HG03139 (cell line): ENCODE data around the gene MYRIP.
"Not testable (repeated sequence)": the region's sequence is repeated elsewhere in the genome, so short reads cannot be mapped to it uniquely, and the experiment has no call there.

Source experiments
- ATAC-seq: cut with Tn5 transposase; IDR thresholded peaks from one replicate; pipeline ENCODE4 v1.9.1; 2021; ENCODE audit not compliant: unreplicated experiment

Gene MYRIP

GRCh38 chr3:40258555-40258954 is 449.1 kb downstream of the MYRIP start:
- ATAC-seq, result no peak

GRCh38 chr3:40262331-40262730 is 452.9 kb downstream of the MYRIP start:
- ATAC-seq, result no peak

- ATAC-seq, result no peak
These were observed 455.0 kb downstream of the MYRIP start for GRCh38 chr3:40264451-40264850.

DNA sequence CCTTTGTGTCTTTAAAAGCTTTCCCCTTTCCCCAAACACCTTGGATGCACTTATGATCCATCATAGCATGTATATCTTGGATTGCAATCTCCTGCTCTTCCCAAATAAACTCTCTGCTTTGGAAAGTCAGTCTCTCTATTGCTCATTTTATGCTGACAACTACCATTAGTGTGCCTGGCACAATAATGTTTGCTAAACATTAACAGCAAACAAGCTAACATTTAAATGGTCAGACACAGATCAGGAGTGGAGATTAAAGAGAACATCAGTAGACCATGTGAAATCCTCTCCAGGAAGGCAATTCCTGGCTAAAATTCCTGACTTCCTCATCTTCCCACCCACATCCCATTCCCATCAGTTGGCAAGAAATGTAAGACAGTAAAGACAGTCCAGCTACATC is 455.8 kb downstream of the MYRIP start:
- no peak for ATAC-seq

- ATAC-seq, result no peak
These were observed 458.7 kb downstream of the MYRIP start for GRCh38 chr3:40267937-40268724.

DNA sequence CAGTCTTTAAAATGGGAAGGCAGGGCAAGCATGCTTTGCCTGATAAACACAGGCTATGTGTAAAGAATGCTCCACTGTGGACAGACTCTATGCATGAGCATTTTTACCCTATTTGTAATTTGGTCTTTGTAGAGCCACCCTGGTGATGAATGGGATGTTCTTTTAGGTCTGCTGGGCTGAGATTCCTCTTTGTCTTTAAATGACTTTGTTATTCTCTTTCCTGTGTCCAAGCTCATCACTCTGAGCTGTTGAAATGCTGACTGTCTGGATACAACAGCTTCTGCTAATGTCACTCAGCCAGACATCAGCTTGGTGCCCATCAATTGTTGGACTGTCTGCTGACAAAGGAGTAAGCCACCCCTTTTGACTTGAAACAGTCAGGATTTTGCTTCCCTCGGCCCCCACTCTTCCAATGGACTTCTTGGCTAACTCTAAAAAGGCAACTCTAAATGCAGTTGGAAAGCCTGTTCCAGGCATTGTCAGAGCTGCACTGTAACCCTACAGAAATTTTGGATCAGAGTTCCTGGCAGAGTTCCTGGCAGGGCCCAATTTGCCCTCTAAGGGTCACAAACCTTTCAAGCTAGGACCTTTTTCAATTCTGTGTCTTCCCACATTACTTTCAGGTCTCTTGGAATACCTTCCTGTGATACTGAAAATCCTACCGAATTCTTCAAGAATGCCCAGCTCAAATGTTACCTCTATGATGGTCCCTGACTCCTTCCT is 459.6 kb downstream of the MYRIP start:
- ATAC-seq, result no peak

- ATAC-seq, result no peak
These were observed 469.4 kb downstream of the MYRIP start for GRCh38 chr3:40278791-40279190.

DNA sequence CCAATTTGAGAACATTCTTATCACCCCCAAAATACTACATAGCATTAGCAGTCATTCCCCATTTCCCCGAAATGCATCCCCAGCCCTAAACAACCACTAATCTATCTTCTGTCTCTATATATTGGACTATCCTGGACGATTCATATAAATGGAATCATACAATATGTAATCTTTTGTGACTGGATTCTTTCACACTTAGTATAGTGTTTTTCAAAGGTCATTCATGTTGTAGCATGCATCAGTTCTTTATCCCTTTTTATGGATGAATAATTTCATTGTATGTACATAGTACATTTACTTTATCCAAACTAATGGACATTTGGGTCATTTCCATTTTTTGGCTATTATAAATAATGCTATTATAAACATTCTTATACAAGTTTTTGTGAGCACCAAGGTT is 472.6 kb downstream of the MYRIP start:
- ATAC-seq, result no peak

DNA sequence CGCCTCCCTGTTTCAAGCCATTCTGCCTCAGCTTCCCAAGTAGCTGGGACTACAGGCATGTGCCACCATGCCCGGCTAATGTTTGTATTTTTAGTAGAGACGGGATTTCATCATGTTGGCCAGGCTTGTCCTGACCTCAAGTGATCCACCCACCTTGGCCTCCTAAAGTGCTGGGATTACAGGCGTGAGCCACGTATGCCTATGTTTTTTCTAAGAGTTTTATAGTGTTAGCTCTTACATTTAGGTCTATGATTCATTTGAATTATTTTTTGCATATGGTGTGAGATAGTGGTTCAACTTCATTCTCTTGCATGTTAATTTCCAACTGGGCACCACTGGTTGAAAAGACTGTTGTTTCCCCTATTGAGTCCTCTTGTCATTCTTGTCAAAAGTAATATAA is 473.6 kb downstream of the MYRIP start:
- ATAC-seq, result not testable (repeated sequence)

DNA sequence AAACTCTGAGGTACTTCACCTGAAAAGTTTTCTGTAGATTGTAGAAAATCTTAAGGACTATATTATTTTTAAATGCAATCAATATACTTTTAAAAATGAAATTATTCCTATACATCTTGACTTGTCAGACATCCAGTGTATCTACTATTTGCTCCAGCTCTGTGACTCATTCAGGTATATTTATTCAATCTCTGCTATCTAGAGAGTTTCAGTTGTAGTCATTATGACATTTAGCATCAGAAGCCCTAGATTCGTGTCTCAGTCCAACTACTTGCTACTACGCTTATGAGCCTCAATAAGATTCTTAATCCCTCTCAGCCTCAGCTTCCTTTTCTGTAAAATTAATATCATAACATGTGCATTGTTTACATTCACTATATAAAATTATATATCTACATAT is 477.8 kb downstream of the MYRIP start:
- ATAC-seq, result no peak

DNA sequence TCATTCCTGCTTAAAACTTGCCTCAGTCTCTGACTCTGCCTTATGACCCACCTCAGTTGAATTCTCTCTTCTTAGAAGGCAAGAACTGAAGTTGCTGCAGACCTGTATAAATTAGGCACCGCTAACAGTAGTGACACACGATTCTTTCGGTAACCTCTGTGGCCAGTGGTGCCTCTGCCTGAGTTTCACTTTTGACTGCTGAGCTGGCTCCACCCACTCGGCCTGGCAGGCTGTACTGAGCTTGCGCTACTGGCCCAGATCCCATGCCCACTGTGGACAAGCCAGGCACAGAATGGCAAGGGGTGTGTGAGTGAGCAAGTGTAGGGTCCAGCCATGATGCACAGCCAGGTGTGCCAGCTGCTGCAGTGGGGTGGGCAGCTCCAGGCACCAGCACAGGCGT is 481.0 kb downstream of the MYRIP start:
- no peak for ATAC-seq

- ATAC-seq, result no peak
These were observed 482.1 kb downstream of the MYRIP start for GRCh38 chr3:40291471-40291870.

DNA sequence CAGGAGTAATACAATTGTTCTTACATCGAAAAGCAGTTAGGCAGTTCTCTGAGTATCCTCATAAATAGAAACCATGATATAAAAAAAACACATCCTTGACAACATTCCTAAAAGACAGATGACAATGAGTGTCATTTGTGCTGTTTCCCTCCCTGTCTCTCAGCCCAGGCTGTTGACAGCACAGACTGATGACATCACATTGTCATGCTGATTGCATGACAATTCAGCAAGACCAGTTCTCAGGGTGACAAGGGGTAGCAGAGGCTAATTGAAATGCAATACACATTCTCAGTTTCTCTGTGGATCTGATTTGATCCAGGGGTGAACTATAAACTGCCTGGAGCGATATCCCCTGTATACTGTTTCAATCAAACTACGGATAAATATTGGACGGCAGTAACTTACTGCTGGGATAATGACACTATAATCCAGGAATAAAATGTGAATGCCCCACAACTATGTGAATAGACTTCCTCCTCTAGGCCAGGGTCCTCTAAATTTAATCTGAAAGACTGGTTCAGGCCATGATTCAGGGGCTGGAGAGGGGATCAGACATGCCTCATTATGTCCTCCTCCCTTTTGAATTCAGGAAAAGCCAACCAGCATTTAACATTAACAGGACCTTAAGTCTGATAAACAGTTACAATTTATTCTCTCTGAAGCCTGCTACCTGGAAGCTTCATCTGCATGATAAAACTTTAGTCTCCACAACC is 483.4 kb downstream of the MYRIP start:
- ATAC-seq, result no peak

DNA sequence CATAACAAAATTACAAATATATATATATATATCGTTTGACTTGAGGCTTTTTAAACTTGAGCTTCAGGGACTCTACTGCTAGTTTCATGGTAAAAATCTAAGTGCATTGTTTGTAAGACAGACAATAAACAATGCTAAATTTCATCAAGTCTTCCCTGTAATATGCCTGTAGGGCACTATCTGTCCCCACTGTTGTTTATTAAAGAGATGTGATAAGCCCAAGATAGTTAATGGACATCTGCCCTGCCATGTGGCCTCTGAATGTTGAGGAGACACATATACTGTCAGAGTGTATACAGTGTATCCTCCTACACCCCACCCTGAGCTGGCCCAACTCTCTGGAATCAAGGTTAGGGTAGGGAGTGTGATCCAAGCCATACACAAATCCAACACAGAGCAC is 485.0 kb downstream of the MYRIP start:
- ATAC-seq, result no peak

GRCh38 chr3:40298075-40298474 is 488.7 kb downstream of the MYRIP start:
- no peak for ATAC-seq

DNA sequence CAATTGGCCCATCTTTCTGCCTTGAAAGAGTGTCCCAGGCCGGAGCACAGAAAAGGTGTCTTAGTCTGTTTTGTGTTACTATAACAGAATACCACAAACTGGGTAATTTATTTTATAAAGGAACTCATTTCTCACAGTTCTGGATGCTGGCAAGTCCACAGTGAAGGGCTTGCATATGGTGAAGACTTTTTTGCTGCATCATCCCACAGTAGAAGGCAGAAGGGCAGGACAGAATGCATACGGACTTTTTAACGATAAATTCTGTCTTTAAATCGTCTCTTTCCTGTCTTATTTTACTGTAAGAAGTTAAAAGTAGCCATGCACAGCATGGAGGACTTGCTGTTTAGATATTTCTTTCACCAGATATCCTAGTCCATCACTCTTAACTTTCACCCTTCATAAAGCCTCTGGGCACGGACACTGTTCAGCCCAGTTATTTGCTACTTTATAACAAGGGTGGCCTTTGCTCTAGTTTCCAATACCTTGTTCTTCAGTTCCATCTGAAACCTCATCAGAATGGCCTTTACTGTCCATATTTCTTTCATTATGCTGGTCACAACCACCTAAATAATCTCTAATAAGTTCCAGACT is 489.8 kb downstream of the MYRIP start:
- no peak for ATAC-seq

DNA sequence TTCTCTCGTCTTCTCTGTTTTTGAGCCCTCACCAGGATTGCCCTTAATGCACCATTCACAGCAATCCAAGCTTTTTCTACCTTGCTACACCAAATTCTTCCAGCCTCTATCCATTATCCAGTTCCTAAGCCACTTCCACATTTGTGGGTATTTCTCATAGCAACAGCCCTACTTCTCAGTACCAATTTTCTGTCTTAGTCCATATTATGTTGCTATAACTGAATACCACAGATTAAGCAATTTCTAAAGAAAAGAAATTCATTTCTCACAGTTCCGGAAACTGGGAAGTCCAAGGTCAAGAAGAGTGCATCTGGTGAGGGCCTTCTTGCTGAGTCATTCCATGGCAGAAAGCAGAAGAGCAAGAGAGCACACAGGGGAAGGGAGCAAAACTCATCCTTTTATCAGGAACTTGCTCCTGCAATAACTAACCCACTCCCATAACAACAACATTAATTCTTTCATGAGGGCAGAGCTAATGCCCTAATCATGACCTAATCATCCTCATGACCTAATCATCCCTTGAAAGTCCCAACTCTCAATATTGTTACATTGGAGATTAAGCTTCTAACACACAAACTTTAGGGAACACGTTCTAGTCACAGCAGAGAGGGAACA is 490.4 kb downstream of the MYRIP start:
- ATAC-seq, result no peak

DNA sequence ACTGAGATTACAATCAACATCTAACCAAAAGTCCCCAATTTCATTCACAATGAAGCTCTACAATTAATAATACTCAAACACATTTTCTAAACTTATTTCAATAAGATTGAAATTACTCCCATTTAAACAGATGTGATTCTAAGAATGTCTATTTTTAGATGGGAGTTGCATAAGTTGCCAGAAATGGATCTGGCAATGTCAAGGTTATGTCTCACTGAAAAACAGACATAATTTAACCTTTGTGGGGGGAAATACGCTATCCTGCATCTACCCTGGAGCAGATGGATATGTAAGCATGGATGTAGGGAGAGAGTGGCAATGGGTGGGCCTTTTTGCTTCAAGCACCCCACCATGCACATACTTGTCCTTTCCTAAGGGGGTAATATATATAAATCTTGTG is 493.4 kb downstream of the MYRIP start:
- ATAC-seq, result no peak

DNA sequence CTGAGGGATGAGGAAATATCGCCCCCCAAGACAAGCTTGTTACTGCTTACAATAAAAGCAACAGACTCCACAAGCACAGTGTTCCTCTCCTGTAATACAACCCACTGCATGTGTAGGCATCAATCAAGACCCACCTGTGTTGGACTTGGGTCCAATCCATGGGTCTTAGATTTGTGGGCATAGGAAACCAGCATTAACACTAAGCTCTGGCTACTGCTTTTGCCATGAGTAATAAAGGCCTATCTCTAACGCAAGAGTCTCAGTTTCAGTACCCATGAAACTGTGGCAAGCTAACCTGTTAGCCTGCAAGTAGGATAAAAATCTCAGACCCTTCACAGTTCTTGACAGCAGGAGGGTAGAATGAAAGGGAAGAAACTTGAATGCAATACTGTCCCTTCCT is 494.9 kb downstream of the MYRIP start:
- no peak for ATAC-seq

DNA sequence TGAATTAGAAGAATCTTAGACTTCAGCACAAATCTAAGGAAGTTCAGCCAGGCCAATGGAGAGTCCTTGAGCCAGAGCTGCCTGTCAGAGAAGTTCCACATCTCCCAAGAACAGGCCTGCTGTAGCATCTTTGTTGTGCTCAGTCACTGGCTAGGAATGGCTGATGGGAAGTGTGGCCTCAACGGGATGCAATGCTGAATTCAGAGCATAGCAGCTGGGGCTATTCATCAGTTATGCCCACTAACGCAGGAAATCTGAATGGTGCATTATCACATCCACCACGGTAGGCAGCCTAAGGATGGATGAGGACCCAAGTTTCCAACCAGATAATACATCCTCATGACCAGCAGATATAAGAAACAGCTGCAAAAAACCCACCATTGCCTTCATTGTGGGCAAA is 496.9 kb downstream of the MYRIP start:
- ATAC-seq, result no peak

DNA sequence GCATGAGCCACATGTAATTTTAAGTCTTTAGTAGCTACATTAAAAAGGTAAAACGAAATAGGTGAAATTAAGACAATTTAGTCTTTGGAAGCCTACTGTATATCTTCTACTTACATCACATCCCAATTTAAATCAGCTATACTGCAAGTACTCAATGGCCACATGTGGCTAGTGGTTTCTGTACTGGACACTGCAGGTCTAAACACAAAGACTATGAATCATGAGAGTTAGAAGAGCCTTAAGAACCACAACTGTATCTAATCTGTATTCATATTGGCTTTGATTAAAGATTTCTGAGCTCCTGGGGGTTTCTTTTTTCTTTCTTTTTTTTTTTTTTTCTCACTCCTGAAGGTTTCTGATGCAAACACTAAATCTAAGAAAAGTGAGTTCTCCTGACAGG is 497.8 kb downstream of the MYRIP start:
- no peak for ATAC-seq
